ENCODE data around the gene SSTR3. TPM values are rescaled to one million over a fixed set of nuclear protein-coding genes. Genes with fewer than 3 reads are reported as not detected.

The SSTR3 gene
- total and polyA plus RNA-seq, 3 experiments from 2014 or later: 0.24 to 0.62 (median 0.59) TPM

DNA sequence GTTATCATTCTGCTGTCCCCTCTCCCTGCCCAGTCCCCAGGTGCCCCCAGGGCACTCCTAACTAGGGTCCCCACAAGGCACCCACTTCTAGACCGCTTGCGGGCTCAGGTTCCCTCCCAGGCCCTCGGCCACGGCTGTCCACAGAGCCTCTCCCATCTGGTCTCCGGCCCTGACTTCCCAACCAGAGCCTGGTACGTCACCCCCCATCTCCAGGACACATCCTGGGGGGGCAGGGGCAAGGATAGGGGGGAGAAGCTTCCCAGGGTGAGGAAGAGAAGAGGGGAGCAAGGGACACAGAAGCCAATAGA is 457 bp downstream of the SSTR3 start:
- Mint-ChIP-seq H3K9me3 (no peaks in the 10 kb centered on the region), H3K4me1 (peaks cover 7 to 20% (median 11%) of the 10 kb centered on the region in 3 donors), H3K36me3 (no peaks in the 10 kb centered on the region), H3K27ac (peak overlapping the region in 1 of 8 donors; percentile 92), H3K4me3 (no peak overlapping the region), H3K27me3 (peaks cover 0 to 1% of the 10 kb centered on the region in 2 donors)
- no peaks in the 10 kb centered on the region for H3K27me3 ChIP-seq (ENCODE audit: insufficient read depth, low read length, poor library complexity, severe bottlenecking)
- peaks cover 32% of the 10 kb centered on the region for H3K4me1 ChIP-seq (ENCODE audit: insufficient read depth, low read length)
- no peak overlapping the region for H3K27ac ChIP-seq (ENCODE audit: low read depth, low read length)
- no peaks in the 10 kb centered on the region for H3K36me3 ChIP-seq (ENCODE audit: insufficient read depth, low read length)
- DNase-seq: no peak
- no peak overlapping the region for H3K4me3 ChIP-seq (ENCODE audit: low read length)
- no peaks in the 10 kb centered on the region for H3K9me3 ChIP-seq (ENCODE audit: low read length)
- POLR2A ChIA-PET: no interaction called here
- CTCF ChIA-PET: interaction anchor here (0.7 kb wide), 1 partner anchor 85 kb away, joined by 3 read pairs; no protein-coding TSS in a partner anchor

DNA sequence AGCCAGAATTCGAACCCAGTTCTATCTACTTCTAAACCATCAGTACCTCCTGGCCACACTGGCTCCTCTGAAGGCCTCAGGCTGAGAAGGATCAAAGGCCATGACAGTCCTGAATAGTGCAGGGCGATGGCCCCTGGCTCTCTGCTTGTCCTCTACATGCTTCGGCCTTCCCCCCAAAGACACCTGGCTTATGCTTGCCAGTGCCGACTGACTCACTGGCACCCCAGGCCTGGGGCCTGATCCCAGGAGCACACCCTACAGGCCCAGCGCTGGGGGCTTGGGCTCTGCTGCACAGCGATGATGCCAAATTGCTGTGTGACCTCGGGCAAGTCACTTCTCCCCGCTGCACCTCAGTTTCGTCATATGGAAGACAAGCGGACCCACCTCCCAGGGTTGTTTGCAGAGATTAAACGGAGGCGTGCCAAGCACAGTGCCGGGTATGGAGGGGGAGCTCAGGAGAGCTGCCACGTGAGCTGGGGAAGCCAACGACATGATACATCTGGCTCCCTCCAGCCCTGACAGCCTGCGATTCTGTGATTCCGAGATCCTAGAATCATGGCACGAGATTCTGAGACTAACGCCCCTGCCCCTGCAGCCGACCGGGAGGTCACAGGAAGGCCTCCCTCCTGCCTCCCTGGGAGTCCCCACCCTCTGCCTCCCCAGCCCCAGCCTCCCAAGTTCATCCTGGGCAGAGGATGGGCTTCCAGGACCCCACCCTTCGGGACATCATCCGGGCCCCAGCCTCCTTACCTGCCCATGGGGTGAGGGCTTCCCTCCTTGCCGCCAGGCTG is 1.0 kb downstream of the SSTR3 start:
- no peak for DNase-seq
- POLR2A ChIA-PET: no interaction called here
- peaks cover 27% of the 10 kb centered on the region for H3K4me1 ChIP-seq (ENCODE audit: insufficient read depth, low read length)

GRCh38 chr22:37210041-37210803 is 2.1 kb downstream of the SSTR3 start:
- no peak for DNase-seq
- CTCF ChIA-PET: interaction anchor here (1.1 to 2.4 kb wide), 3 partner anchors 12 to 50 kb away, joined by 3 to 8 read pairs (median 3); no protein-coding TSS in a partner anchor
- Mint-ChIP-seq H3K27me3 (peaks cover 0 to 1% of the 10 kb centered on the region in 2 donors), H3K27ac (no peak overlapping the region), H3K4me3 (no peak overlapping the region), H3K36me3 (peaks cover 0 to 1% (median 0%) of the 10 kb centered on the region in 3 donors), H3K4me1 (peaks cover 6 to 9% (median 6%) of the 10 kb centered on the region in 3 donors), H3K9me3 (no peaks in the 10 kb centered on the region)
- POLR2A ChIA-PET: interaction anchor here (1.0 to 1.1 kb wide), 2 partner anchors 9 to 85 kb away, joined by 3 to 8 read pairs; no protein-coding TSS in a partner anchor
- Histone ChIP-seq H3K27ac (ENCODE audit: low read depth, low read length) (no peak overlapping the region), H3K9me3 (ENCODE audit: low read length) (no peaks in the 10 kb centered on the region), H3K36me3 (ENCODE audit: insufficient read depth, low read length) (no peaks in the 10 kb centered on the region), H3K27me3 (ENCODE audit: insufficient read depth, low read length, poor library complexity, severe bottlenecking) (no peaks in the 10 kb centered on the region), H3K4me3 (ENCODE audit: low read length) (no peak overlapping the region), H3K4me1 (ENCODE audit: insufficient read depth, low read length) (peaks cover 26% of the 10 kb centered on the region)

More for the DNA sequence above, 1.0 kb downstream of the SSTR3 start:
- Histone ChIP-seq H3K27ac (ENCODE audit: low read depth, low read length) (no peak overlapping the region), H3K9me3 (ENCODE audit: low read length) (no peaks in the 10 kb centered on the region), H3K27me3 (ENCODE audit: insufficient read depth, low read length, poor library complexity, severe bottlenecking) (no peaks in the 10 kb centered on the region), H3K36me3 (ENCODE audit: insufficient read depth, low read length) (no peaks in the 10 kb centered on the region), H3K4me3 (ENCODE audit: low read length) (no peak overlapping the region)
- Mint-ChIP-seq H3K9me3 (no peaks in the 10 kb centered on the region), H3K27ac (peak overlapping the region in 1 of 8 donors; percentile 95), H3K27me3 (peaks cover 0 to 1% of the 10 kb centered on the region in 2 donors), H3K4me1 (peaks cover 7 to 14% (median 10%) of the 10 kb centered on the region in 3 donors), H3K36me3 (no peaks in the 10 kb centered on the region), H3K4me3 (no peak overlapping the region)
- CTCF ChIA-PET: interaction anchor here (0.7 kb wide), 1 partner anchor 84 kb away, joined by 3 read pairs; no protein-coding TSS in a partner anchor

DNA sequence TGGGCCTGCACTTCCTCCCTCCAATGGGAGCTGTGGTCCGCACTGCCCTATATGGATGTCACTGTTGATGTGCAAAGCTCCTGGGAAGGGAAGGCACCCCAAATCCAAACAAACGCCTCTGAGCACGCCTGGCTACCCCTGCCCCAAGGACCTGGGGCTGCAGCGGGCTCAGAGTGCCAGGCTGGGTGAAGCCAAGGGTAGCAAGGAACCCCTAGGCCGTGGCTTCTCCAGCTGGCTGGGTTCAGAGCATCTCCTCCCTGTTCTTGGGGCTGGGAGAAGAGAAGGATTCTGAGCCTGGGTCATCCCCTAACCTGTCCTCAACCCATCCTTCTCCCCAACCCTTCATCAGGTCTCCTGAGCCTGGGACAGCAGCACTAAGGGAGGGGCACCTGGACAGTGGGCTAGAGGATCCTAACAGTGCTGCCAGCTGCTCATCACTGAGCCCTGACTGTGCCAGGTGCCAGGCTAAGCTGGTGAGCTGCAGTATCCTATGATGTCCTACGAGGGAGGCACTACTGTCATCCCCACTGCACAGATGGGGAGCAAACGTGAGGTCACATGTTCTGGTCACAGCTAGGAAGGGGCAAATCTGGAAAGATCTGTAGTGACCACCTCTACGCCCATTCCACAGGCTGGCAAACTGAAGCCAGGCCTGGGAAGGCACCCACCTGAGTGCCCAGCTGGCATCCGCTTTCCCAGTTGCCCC is 3.0 kb downstream of the SSTR3 start:
- Histone ChIP-seq H3K27me3 (ENCODE audit: insufficient read depth, low read length, poor library complexity, severe bottlenecking) (no peaks in the 10 kb centered on the region), H3K4me1 (ENCODE audit: insufficient read depth, low read length) (peaks cover 26% of the 10 kb centered on the region), H3K27ac (ENCODE audit: low read depth, low read length) (no peak overlapping the region), H3K36me3 (ENCODE audit: insufficient read depth, low read length) (no peaks in the 10 kb centered on the region), H3K9me3 (ENCODE audit: low read length) (no peaks in the 10 kb centered on the region), H3K4me3 (ENCODE audit: low read length) (no peak overlapping the region)
- H3K27me3 Mint-ChIP-seq: peaks cover 0 to 1% of the 10 kb centered on the region in 2 donors
- no peak overlapping the region for H3K4me3 Mint-ChIP-seq
- H3K36me3 Mint-ChIP-seq: peaks cover 0 to 1% (median 0%) of the 10 kb centered on the region in 3 donors
- DNase-seq: no peak
- ChIA-PET POLR2A (interaction anchor here (1.1 kb wide), 1 partner anchor 84 kb away, joined by 8 read pairs; no protein-coding TSS in a partner anchor), CTCF (interaction anchor here (1.1 to 2.4 kb wide), 5 partner anchors 10 to 51 kb away, joined by 3 to 8 read pairs (median 3); partner anchors contain the start of gene RAC2)
- H3K27ac Mint-ChIP-seq: no peak overlapping the region
- peaks cover 6 to 9% (median 6%) of the 10 kb centered on the region in 3 donors for H3K4me1 Mint-ChIP-seq
- H3K9me3 Mint-ChIP-seq: no peaks in the 10 kb centered on the region

DNA sequence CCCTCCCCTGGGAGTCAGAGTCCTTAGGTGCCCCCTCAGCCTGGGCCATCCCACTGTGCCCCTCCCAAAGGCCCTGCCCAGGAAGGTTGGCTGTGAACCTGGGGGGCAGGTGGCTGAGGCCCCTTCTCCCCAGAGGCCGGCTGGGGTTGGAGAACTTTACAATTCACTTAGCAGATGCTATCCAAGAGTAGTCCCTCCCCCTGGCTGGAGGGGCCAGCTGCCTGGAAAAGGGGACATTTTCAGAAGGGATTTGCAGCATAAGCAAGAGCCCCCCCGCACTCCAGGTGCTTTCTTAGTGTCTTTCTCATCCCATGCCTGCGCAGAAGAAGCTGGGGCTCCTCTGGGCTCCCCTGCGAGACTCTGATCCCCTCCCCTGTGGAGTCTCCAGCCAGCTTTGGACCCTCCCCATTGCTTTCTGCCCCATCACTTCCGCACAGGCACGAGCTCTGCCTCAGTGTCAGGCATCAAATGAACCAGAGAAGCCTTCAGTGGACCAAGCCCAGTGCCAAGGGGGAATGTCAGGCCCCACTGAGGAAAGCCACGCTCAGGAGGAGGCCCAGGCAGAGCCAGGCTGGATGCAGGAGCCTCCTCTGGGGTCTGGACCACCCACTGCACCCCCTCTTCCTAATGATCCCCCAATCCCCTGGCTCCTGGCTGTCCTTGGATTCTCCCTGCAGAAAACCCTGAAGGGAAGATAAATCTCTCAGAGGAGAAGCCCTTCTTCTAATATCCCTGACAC is 3.7 kb downstream of the SSTR3 start:
- H3K9me3 ChIP-seq (ENCODE audit: low read length): no peaks in the 10 kb centered on the region
- H3K36me3 Mint-ChIP-seq: peaks cover 0 to 1% (median 0%) of the 10 kb centered on the region in 3 donors
- DNase-seq: peak in 1 of 5 donors; percentile 32
- H3K4me3 ChIP-seq (ENCODE audit: low read length): no peak overlapping the region
- ChIA-PET CTCF (interaction anchor here (1.1 to 2.4 kb wide), 5 partner anchors 9 to 36 kb away, joined by 3 to 8 read pairs (median 3); partner anchors contain the start of gene RAC2), POLR2A (no interaction called here)
- no peaks in the 10 kb centered on the region for H3K36me3 ChIP-seq (ENCODE audit: insufficient read depth, low read length)
- H3K27ac Mint-ChIP-seq: peak overlapping the region in 2 of 8 donors; percentile 34 to 68
- no peaks in the 10 kb centered on the region for H3K27me3 ChIP-seq (ENCODE audit: insufficient read depth, low read length, poor library complexity, severe bottlenecking)
- peaks cover 26% of the 10 kb centered on the region for H3K4me1 ChIP-seq (ENCODE audit: insufficient read depth, low read length)
- H3K4me3 Mint-ChIP-seq: no peak overlapping the region
- H3K9me3 Mint-ChIP-seq: no peaks in the 10 kb centered on the region
- H3K27me3 Mint-ChIP-seq: no peaks in the 10 kb centered on the region
- no peak overlapping the region for H3K27ac ChIP-seq (ENCODE audit: low read depth, low read length)
- peaks cover 6 to 9% (median 6%) of the 10 kb centered on the region in 3 donors for H3K4me1 Mint-ChIP-seq

DNA sequence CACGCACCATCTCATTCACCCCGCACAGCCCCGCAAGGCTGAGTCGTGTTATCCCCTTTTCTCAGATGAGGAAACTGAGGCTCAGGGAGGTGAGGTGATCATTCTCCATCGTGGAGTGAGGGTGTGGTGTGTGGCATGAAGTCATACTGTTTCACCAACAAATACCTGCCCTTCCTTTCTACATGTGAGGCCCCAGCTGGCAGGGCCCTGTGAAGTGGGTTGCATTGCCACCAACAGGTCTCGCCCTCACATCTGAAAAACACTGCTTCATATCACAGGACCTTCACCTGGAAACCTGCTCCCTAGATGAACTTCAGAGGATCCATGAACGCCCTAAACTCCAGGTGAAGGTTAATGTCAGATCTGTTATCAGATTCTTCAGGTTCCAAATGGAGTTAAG is 4.3 kb downstream of the SSTR3 start:
- no peaks in the 10 kb centered on the region for H3K9me3 Mint-ChIP-seq
- peaks cover 6 to 9% (median 6%) of the 10 kb centered on the region in 3 donors for H3K4me1 Mint-ChIP-seq
- ChIA-PET POLR2A (no interaction called here), CTCF (interaction anchor here (1.3 kb wide), 1 partner anchor 9 kb away, joined by 5 read pairs; no protein-coding TSS in a partner anchor)
- peak overlapping the region in 5 of 8 donors; percentile 15 to 68 (median 24) for H3K27ac Mint-ChIP-seq
- H3K27me3 ChIP-seq (ENCODE audit: insufficient read depth, low read length, poor library complexity, severe bottlenecking): no peaks in the 10 kb centered on the region
- no peaks in the 10 kb centered on the region for H3K36me3 ChIP-seq (ENCODE audit: insufficient read depth, low read length)
- H3K27ac ChIP-seq (ENCODE audit: low read depth, low read length): no peak overlapping the region
- H3K9me3 ChIP-seq (ENCODE audit: low read length): no peaks in the 10 kb centered on the region
- H3K4me3 ChIP-seq (ENCODE audit: low read length): no peak overlapping the region
- DNase-seq: peak in 2 of 5 donors; percentile 43 to 67
- H3K27me3 Mint-ChIP-seq: no peaks in the 10 kb centered on the region
- peaks cover 26% of the 10 kb centered on the region for H3K4me1 ChIP-seq (ENCODE audit: insufficient read depth, low read length)
- H3K4me3 Mint-ChIP-seq: no peak overlapping the region
- H3K36me3 Mint-ChIP-seq: peaks cover 0 to 1% (median 0%) of the 10 kb centered on the region in 3 donors

Measured in CD8-positive, alpha-beta memory T cell (primary cell).